Astrocyte (in vitro differentiated cells and primary cell): Measurements from ENCODE around the gene KCNC4. TPM values are rescaled to one million over a fixed set of nuclear protein-coding genes. Genes with fewer than 3 reads are reported as not detected.

ENCODE experiments used
- DNase-seq: peaks from one replicate; pipeline ENCODE4 v3.0.0-alpha.2; 2010; ENCODE audit warnings: low read depth
- FAIRE-seq: peaks from 2 replicates; lab custom pipeline; 2011; peaks lifted over from hg19 to GRCh38; lab: Jason Lieb, UNC
- H2AFZ ChIP-seq: 2 replicates; pipeline ENCODE4 v1.6.0; 2012; ENCODE audit warnings: low read depth, low read length, inconsistent platforms
- H3K27ac ChIP-seq: 2 replicates; pipeline ENCODE4 v1.5.1; 2011; ENCODE audit warnings: low read depth, low read length, inconsistent platforms
- H3K27me3 ChIP-seq: 2 replicates; pipeline ENCODE4 v1.6.0; 2011; ENCODE audit warnings: low read length, inconsistent platforms; ENCODE audit not compliant: insufficient read depth
- H3K36me3 ChIP-seq: 2 replicates; pipeline ENCODE4 v1.5.1; 2011; ENCODE audit warnings: low read length, inconsistent platforms; ENCODE audit not compliant: insufficient read depth
- H3K4me1 ChIP-seq: 2 replicates; pipeline ENCODE4 v1.5.1; 2011; ENCODE audit warnings: low read length, inconsistent platforms; ENCODE audit not compliant: insufficient read depth
- H3K4me2 ChIP-seq: 2 replicates; pipeline ENCODE4 v1.6.0; 2012; ENCODE audit warnings: low read length, inconsistent platforms
- H3K4me3 ChIP-seq: 2 replicates; pipeline ENCODE4 v1.5.1; 2011; ENCODE audit warnings: low read depth, mild to moderate bottlenecking, low read length, inconsistent platforms; ENCODE audit not compliant: insufficient read depth
- H3K79me2 ChIP-seq: 2 replicates; pipeline ENCODE4 v1.6.0; 2012; ENCODE audit warnings: mild to moderate bottlenecking, low read length, inconsistent platforms; ENCODE audit not compliant: insufficient read depth
- H3K9ac ChIP-seq: 2 replicates; pipeline ENCODE4 v1.6.0; 2012; ENCODE audit warnings: mild to moderate bottlenecking, low read length, inconsistent platforms
- H3K9me3 ChIP-seq: 2 replicates; pipeline ENCODE4 v1.5.1; 2012; ENCODE audit warnings: low read depth, mild to moderate bottlenecking, low read length, inconsistent platforms; ENCODE audit not compliant: insufficient read depth
- H4K20me1 ChIP-seq: 2 replicates; pipeline ENCODE4 v1.6.0; 2012; ENCODE audit warnings: low read length, inconsistent platforms; ENCODE audit not compliant: insufficient read depth
- H3K27ac Mint-ChIP-seq: one replicate; pipeline ENCODE4 v1.8.0; 2021; ENCODE audit warnings: mild to moderate bottlenecking, mixed read lengths; ENCODE audit not compliant: unreplicated experiment
- H3K27me3 Mint-ChIP-seq: one replicate; pipeline ENCODE4 v1.8.0; 2021; ENCODE audit warnings: low read depth, mixed read lengths; ENCODE audit not compliant: unreplicated experiment
- H3K36me3 Mint-ChIP-seq: one replicate; pipeline ENCODE4 v1.8.0; 2021; ENCODE audit warnings: low read depth, mixed read lengths; ENCODE audit not compliant: unreplicated experiment
- H3K4me1 Mint-ChIP-seq: one replicate; pipeline ENCODE4 v1.8.0; 2021; ENCODE audit warnings: low read depth, mixed read lengths; ENCODE audit not compliant: unreplicated experiment
- H3K4me3 Mint-ChIP-seq: one replicate; pipeline ENCODE4 v1.8.0; 2021; ENCODE audit warnings: mild to moderate bottlenecking, moderate library complexity, mixed read lengths; ENCODE audit not compliant: unreplicated experiment
- H3K9me3 Mint-ChIP-seq: one replicate; pipeline ENCODE4 v1.8.0; 2021; ENCODE audit warnings: mild to moderate bottlenecking, mixed read lengths; ENCODE audit not compliant: unreplicated experiment
- EZH2 ChIP-seq: IDR thresholded peaks from 2 replicates; pipeline ENCODE4 v1.6.1; 2012; ENCODE audit warnings: mild to moderate bottlenecking, low read length, inconsistent platforms; ENCODE audit not compliant: insufficient read depth
- total RNA-seq: library from RNA; stranded (reverse); gene quantifications from 2 replicates; pipeline ENCODE4 v1.2.1, GENCODE V29; 2021
- TF ChIP-seq, protein P1 (sequence below): IDR thresholded peaks from 2 replicates; pipeline ENCODE4 v1.5.1; 2011; ENCODE audit warnings: low read depth, mild to moderate bottlenecking, inconsistent platforms, low read length, moderate library complexity; ENCODE audit not compliant: insufficient read depth

The KCNC4 gene
- total RNA-seq, 1 donor from 2014 or later = 2.6 TPM

DNA sequence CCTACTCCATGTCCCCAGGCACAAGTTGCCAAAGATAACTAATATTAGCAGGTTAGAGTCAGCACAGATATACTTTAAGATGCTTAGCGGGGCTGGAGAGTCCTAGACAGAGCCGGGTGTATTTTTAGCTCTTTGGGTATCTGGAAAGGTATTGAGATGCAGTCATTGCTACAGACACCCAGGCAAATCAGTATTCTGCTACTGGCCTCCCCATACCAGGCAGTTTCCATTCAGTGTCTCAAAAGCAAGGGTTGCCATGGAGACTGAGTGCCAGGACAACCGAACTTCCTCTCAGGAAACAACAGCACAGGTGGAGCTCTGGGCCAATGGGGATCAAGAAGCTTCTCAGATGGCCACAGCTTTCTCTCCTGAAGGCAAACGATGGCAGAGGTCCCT is 45.3 kb downstream of the KCNC4 start:
- FAIRE-seq (no peak), DNase-seq (no peak)
- Histone ChIP-seq H3K27me3 (peaks cover 24% of the 10 kb centered on the region), H3K4me3 (no peak overlapping the region), H3K79me2 (no peaks in the 10 kb centered on the region), H3K9ac (no peak overlapping the region), H3K9me3 (no peaks in the 10 kb centered on the region), H3K4me2 (no peak overlapping the region), H3K4me1 (no peaks in the 10 kb centered on the region), H4K20me1 (no peaks in the 10 kb centered on the region), H2AFZ (no peak overlapping the region), H3K27ac (no peak overlapping the region), H3K36me3 (no peaks in the 10 kb centered on the region)
- Mint-ChIP-seq H3K36me3 (no peaks in the 10 kb centered on the region), H3K9me3 (peaks cover 5% of the 10 kb centered on the region), H3K4me1 (no peaks in the 10 kb centered on the region), H3K4me3 (no peak overlapping the region), H3K27me3 (peaks cover 61% of the 10 kb centered on the region), H3K27ac (no peak overlapping the region)
- TF ChIP-seq, protein P1, sequence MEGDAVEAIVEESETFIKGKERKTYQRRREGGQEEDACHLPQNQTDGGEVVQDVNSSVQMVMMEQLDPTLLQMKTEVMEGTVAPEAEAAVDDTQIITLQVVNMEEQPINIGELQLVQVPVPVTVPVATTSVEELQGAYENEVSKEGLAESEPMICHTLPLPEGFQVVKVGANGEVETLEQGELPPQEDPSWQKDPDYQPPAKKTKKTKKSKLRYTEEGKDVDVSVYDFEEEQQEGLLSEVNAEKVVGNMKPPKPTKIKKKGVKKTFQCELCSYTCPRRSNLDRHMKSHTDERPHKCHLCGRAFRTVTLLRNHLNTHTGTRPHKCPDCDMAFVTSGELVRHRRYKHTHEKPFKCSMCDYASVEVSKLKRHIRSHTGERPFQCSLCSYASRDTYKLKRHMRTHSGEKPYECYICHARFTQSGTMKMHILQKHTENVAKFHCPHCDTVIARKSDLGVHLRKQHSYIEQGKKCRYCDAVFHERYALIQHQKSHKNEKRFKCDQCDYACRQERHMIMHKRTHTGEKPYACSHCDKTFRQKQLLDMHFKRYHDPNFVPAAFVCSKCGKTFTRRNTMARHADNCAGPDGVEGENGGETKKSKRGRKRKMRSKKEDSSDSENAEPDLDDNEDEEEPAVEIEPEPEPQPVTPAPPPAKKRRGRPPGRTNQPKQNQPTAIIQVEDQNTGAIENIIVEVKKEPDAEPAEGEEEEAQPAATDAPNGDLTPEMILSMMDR = no peak
- TF ChIP-seq EZH2 = no peak

DNA sequence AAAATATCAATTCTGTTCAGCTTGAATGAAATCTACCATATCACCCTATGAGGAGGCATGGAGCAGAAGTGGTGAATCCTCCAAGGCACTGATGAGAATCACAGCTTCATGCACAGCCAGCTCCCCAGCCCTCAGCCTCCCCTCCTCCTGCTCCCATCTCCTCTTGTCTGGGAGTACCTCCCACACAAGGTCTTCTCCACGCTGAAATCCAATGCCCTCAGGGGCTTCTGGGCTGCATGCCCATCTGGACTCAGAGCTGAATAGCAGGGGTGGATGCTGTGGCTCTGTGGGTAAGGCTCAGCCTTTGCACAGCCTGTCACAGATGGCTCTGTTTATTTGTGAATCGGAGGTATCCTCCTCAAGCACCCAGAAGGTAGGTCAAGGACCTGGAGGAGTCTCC is 48.6 kb downstream of the KCNC4 start:
- FAIRE-seq (no peak), DNase-seq (no peak)
- Mint-ChIP-seq H3K9me3 (no peaks in the 10 kb centered on the region), H3K36me3 (no peaks in the 10 kb centered on the region), H3K27ac (no peak overlapping the region), H3K4me3 (no peak overlapping the region), H3K4me1 (no peaks in the 10 kb centered on the region), H3K27me3 (peaks cover 59% of the 10 kb centered on the region)
- Histone ChIP-seq H3K9ac (no peak overlapping the region), H3K9me3 (no peaks in the 10 kb centered on the region), H2AFZ (no peak overlapping the region), H3K27me3 (peaks cover 30% of the 10 kb centered on the region), H3K4me1 (no peaks in the 10 kb centered on the region), H3K36me3 (no peaks in the 10 kb centered on the region), H3K4me3 (no peak overlapping the region), H3K79me2 (no peaks in the 10 kb centered on the region), H3K27ac (no peak overlapping the region), H4K20me1 (no peaks in the 10 kb centered on the region), H3K4me2 (no peak overlapping the region)
- TF ChIP-seq, protein P1 = no peak
- no peak for TF ChIP-seq EZH2

DNA sequence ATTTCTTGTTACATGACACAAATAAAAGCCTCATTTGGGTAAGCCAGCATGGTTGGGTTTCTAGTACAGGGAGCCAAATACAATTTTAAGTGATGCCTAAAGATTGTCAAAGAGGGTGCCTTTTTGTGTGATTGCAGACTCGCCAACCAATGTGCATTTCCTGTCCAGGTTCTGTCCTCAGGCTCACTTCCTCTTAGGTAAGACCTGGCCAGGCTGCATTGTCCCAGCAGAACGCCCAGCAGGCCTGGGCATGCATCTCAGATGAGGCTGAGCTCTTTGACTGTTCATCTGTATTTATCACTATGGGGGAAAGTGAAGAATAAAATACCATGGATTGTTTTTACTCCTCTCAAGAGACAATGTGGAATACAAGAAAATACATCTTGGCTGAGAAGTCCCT is 49.7 kb downstream of the KCNC4 start:
- no peaks in the 10 kb centered on the region for H3K4me1 Mint-ChIP-seq
- no peak for FAIRE-seq
- peaks cover 54% of the 10 kb centered on the region for H3K27me3 Mint-ChIP-seq

More for the DNA sequence above, 49.7 kb downstream of the KCNC4 start:
- Histone ChIP-seq H3K27ac (no peak overlapping the region), H3K79me2 (no peaks in the 10 kb centered on the region), H3K4me2 (no peak overlapping the region), H2AFZ (no peak overlapping the region), H3K27me3 (peaks cover 28% of the 10 kb centered on the region), H3K4me1 (no peaks in the 10 kb centered on the region), H3K4me3 (no peak overlapping the region), H3K36me3 (no peaks in the 10 kb centered on the region), H4K20me1 (no peaks in the 10 kb centered on the region), H3K9me3 (no peaks in the 10 kb centered on the region), H3K9ac (no peak overlapping the region)
- Mint-ChIP-seq H3K27ac (no peak overlapping the region), H3K36me3 (no peaks in the 10 kb centered on the region), H3K4me3 (no peak overlapping the region), H3K9me3 (no peaks in the 10 kb centered on the region)
- TF ChIP-seq, protein P1 = no peak
- no peak for TF ChIP-seq EZH2
- DNase-seq = no peak

Other genes with a start within 250 kb of the KCNC4 start
- gene AHCYL1, start 225.5 kb upstream of the KCNC4 start, total RNA-seq = 60.5 and 64.3 TPM in 2 replicates
- 40.8 and 42.5 TPM in 2 replicates for gene STRIP1, start 175.7 kb upstream of the KCNC4 start, total RNA-seq
- not detected in 2 replicates for gene ALX3, start 139.6 kb upstream of the KCNC4 start, total RNA-seq
- not detected in 2 replicates for gene UBL4B, start 97.9 kb upstream of the KCNC4 start, total RNA-seq
- 3.6 and 4.4 TPM in 2 replicates for gene SLC6A17, start 59.8 kb upstream of the KCNC4 start, total RNA-seq
- 20.4 and 21.1 TPM in 2 replicates for gene RBM15, start 129.1 kb downstream of the KCNC4 start, total RNA-seq
- 14.1 and 14.8 TPM in 2 replicates for gene SLC16A4, start 180.7 kb downstream of the KCNC4 start, total RNA-seq
- 113 and 126 TPM in 2 replicates for gene LAMTOR5, start 197.4 kb downstream of the KCNC4 start, total RNA-seq
- not detected in 2 replicates for gene PROK1, start 240.8 kb downstream of the KCNC4 start, total RNA-seq